Measurements from ENCODE around the gene PEX12. TPM values are rescaled to one million over a fixed set of nuclear protein-coding genes. Genes with fewer than 3 reads are reported as not detected.
A peak's percentile ranks its signal among the peaks of the same experiment; 100 is the strongest.

PEX12 gene
- total RNA-seq, 2 experiments from 2014 or later: 3.0 to 3.2 TPM

DNA sequence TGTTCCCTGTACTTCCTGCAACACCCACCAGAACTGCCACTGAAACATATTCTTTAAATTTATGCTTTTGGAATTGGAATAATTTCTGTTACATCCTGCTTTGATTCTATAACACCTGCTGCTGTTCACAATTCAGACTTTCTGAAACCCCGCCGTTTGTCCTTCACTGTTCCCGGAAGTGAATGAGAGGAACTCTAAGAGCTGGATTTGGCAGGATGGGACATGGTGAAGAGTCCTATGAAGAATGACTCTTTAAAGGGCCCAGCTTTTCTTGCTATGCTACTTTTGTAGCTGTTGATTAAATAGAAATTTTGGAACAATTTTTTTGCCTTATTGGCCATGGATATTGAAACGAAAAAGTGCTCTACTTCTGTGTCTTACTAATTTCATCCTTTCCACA is 17.7 kb upstream of the PEX12 start:
- POLR2A ChIA-PET: interaction anchor here (1.3 kb wide), 1 partner anchor 213 kb away, joined by 3 read pairs; the partner anchor contains the start of gene TAF15
- no peaks in the 10 kb centered on the region for H3K9me3 ChIP-seq (ENCODE audit: control insufficient read depth in 1 of 2, insufficient read depth in 1 of 2, low read length in 2 of 2)
- no peak overlapping the region for H3K27ac ChIP-seq (ENCODE audit: low read depth in 1 of 2, low read length in 2 of 2)
- Mint-ChIP-seq H3K27me3 (no peaks in the 10 kb centered on the region), H3K27ac (no peak overlapping the region), H3K4me3 (no peak overlapping the region), H3K4me1 (ENCODE audit: low read depth) (peaks cover 4% of the 10 kb centered on the region), H3K9me3 (no peaks in the 10 kb centered on the region), H3K36me3 (ENCODE audit: low read depth) (peaks cover 73% of the 10 kb centered on the region)
- no peak overlapping the region for H3K4me3 ChIP-seq (ENCODE audit: low read length)
- no peaks in the 10 kb centered on the region for H3K27me3 ChIP-seq (ENCODE audit: control insufficient read depth in 1 of 2, insufficient read depth in 2 of 2, low read length in 2 of 2)
- peaks cover 66% of the 10 kb centered on the region for H3K36me3 ChIP-seq (ENCODE audit: insufficient read depth, low read length)
- TF ChIP-seq, protein P1, sequence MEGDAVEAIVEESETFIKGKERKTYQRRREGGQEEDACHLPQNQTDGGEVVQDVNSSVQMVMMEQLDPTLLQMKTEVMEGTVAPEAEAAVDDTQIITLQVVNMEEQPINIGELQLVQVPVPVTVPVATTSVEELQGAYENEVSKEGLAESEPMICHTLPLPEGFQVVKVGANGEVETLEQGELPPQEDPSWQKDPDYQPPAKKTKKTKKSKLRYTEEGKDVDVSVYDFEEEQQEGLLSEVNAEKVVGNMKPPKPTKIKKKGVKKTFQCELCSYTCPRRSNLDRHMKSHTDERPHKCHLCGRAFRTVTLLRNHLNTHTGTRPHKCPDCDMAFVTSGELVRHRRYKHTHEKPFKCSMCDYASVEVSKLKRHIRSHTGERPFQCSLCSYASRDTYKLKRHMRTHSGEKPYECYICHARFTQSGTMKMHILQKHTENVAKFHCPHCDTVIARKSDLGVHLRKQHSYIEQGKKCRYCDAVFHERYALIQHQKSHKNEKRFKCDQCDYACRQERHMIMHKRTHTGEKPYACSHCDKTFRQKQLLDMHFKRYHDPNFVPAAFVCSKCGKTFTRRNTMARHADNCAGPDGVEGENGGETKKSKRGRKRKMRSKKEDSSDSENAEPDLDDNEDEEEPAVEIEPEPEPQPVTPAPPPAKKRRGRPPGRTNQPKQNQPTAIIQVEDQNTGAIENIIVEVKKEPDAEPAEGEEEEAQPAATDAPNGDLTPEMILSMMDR (IDR thresholded peaks at IDR 0.05): no peak
- no peak for ATAC-seq (ENCODE audit: poor library complexity)
- no peak for DNase-seq
- CTCF ChIA-PET: no interaction called here
- intact Hi-C loops (cut with DNase I, micrococcal nuclease): no loop called here
- H3K4me1 ChIP-seq (ENCODE audit: insufficient read depth, low read length): peaks cover 2% of the 10 kb centered on the region

DNA sequence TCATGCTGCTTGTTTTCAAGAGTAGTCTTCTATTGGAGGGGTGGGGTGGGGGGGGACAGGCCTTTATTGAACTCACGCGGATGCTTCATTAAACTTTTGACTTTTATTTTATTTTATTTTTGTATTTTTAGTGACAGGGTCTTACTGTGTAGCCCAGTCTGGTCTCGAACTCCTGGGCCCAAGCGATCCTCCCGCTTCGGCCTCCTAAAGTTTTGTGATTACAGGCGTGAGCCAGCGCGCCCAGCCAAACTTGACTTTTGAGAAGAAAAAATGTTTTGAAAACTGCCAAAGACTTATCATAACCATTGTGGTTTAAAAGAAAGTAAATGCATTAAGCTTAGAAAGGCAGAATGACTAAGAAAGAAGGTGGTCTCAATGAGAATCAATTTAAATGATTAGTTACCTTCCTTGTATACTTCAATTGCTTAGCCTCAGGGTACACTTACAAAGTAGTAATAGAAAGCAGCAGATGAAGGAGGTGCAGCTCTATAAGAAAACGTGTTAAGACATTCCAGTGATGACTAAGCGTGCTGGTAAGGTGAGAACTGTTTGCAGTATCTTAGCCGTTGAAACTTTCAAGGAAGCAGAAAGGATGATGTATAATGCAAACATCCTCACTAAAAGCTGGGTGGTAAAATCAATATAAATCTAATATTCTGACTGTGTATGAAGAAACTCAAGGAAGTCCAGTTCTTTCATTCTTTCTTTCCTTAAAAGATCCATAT is 10.0 kb upstream of the PEX12 start:
- Mint-ChIP-seq H3K36me3 (ENCODE audit: low read depth) (peaks cover 11% of the 10 kb centered on the region), H3K9me3 (no peaks in the 10 kb centered on the region), H3K4me1 (ENCODE audit: low read depth) (peaks cover 40% of the 10 kb centered on the region), H3K27ac (peak overlapping the region; percentile 97), H3K4me3 (peak overlapping the region; percentile 96), H3K27me3 (no peaks in the 10 kb centered on the region)
- DNase-seq (peak in 4 of 14 experiments; percentile 12 to 45 (median 32)), ATAC-seq (ENCODE audit: poor library complexity) (no peak)
- Histone ChIP-seq H3K9me3 (ENCODE audit: control insufficient read depth in 1 of 2, insufficient read depth in 1 of 2, low read length in 2 of 2) (no peaks in the 10 kb centered on the region), H3K36me3 (ENCODE audit: insufficient read depth, low read length) (no peaks in the 10 kb centered on the region), H3K27me3 (ENCODE audit: control insufficient read depth in 1 of 2, insufficient read depth in 2 of 2, low read length in 2 of 2) (no peaks in the 10 kb centered on the region), H3K4me1 (ENCODE audit: insufficient read depth, low read length) (peaks cover 27% of the 10 kb centered on the region), H3K4me3 (ENCODE audit: low read length) (peak overlapping the region; percentile 99), H3K27ac (ENCODE audit: low read depth in 1 of 2, low read length in 2 of 2) (no peak overlapping the region)
- ChIA-PET CTCF (interaction anchor here (0.6 to 2.4 kb wide), 5 partner anchors 9 to 276 kb away, joined by 3 to 11 read pairs (median 5); partner anchors contain the start of gene PEX12), POLR2A (interaction anchor here (0.9 to 5.0 kb wide), 6 partner anchors 10 to 607 kb away, joined by 3 to 128 read pairs (median 4); partner anchors contain the start of genes PEX12 and TAF15)
- intact Hi-C loops (cut with DNase I, micrococcal nuclease): loop anchor here in 1 of 2 experiments (5.0 kb wide), 1 partner anchor 626 kb away; the partner anchor contains the start of genes CCT6B and ZNF830
- TF ChIP-seq, protein P1 (IDR thresholded peaks at IDR 0.05): no peak

DNA sequence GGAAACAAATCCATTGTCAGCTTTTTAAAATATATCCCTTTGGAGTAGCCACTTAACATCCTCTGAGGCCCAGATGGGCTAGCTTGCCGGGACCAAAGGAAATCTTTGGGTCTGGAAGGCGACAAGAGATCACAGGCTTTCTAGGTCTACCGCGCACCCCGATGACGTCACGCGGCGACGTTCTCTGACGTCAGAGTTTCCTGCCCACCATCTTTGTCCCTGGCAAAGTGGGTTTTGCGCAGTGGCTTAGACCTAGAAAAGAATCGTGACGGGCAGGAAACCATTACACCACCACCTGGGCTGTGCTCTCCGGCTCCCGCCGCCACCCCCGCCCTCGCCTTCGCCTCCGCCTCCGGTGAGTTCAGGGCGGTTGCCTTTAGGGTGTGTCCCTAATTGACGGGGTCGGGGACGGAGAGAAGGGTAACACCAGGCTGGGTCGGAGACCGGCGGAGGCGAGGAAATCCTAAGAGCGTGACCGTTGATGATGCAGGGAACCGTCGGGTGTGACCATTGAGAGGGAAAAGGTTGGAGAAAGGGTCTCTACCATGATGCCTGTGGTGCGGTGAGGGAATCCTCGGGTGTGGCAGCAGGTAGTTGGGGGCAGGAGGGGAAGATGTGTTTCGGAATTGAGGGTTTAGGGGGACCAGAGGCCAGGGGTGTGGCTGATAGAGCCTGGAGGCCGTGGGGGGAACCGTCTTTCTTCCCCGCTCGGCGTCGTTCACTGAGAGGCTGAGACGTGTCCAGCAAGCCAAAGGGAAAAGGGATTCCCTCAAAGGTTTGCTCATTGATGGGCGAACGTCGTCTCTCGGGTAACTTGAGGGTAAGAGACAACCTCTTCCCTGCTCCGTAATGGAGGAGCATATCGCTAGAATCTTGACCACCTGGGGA is 8.9 kb upstream of the PEX12 start, which contains the start of gene AP2B1:
TSS of gene AP2B1 (plus strand) at position 249 of the 888 bp plus-strand sequence. CDS start 6,709 bp downstream, outside the sequence.
- H3K27ac ChIP-seq (ENCODE audit: low read depth in 1 of 2, low read length in 2 of 2): peak within 1 kb of the TSS; percentile 87 to 98
- intact Hi-C loops (cut with DNase I, micrococcal nuclease): loop anchor here (1.0 to 5.0 kb wide), 4 partner anchors 9 to 625 kb away; partner anchors contain the start of genes PEX12 (in 2 of the 2), CCT6B (in 1 of the 2), TAF15 (in 1 of the 2) and ZNF830 (in 1 of the 2)
- H3K9me3 Mint-ChIP-seq: no peaks in the 10 kb centered on the region
- H3K4me1 Mint-ChIP-seq (ENCODE audit: low read depth): peaks cover 40% of the 10 kb centered on the region
- TF ChIP-seq, protein P1 (IDR thresholded peaks at IDR 0.05): no peak
- H3K4me1 ChIP-seq (ENCODE audit: insufficient read depth, low read length): peaks cover 27% of the 10 kb centered on the region
- H3K36me3 Mint-ChIP-seq (ENCODE audit: low read depth): peaks cover 9% of the 10 kb centered on the region
- peak; percentile 98 for ATAC-seq (ENCODE audit: poor library complexity)
- CTCF ChIA-PET: interaction anchor here (0.9 to 2.4 kb wide), 3 partner anchors 9 to 445 kb away, joined by 3 to 9 read pairs (median 6); partner anchors contain the start of genes NLE1 and PEX12
- H3K4me3 ChIP-seq (ENCODE audit: low read length): peak within 1 kb of the TSS; percentile 99
- H3K9me3 ChIP-seq (ENCODE audit: control insufficient read depth in 1 of 2, insufficient read depth in 1 of 2, low read length in 2 of 2): no peaks in the 10 kb centered on the region
- DNase-seq: peak; percentile 89 to 100 (median 96)
- no peaks in the 10 kb centered on the region for H3K27me3 ChIP-seq (ENCODE audit: control insufficient read depth in 1 of 2, insufficient read depth in 2 of 2, low read length in 2 of 2)
- H3K4me3 Mint-ChIP-seq: peak within 1 kb of the TSS; percentile 96
- peak within 1 kb of the TSS; percentile 97 for H3K27ac Mint-ChIP-seq
- POLR2A ChIA-PET: interaction anchor here (0.8 to 5.0 kb wide), 14 partner anchors 8 to 565 kb away, joined by 3 to 128 read pairs (median 4); partner anchors contain the start of genes NLE1, PEX12, SLFN5 and TAF15
- no peaks in the 10 kb centered on the region for H3K36me3 ChIP-seq (ENCODE audit: insufficient read depth, low read length)
- H3K27me3 Mint-ChIP-seq: no peaks in the 10 kb centered on the region

Measured in CD4-positive, alpha-beta T cell (primary cell).